OCI-LY3 (cell line): ENCODE data around the gene TNKS2.

Experiments
- EZH2phosphoT487 ChIP-seq: fragments of 200-600 bp; shearing (Covaris generic); IDR thresholded peaks from 2 replicates; pipeline ENCODE4 v1.6.1; 2018; ENCODE audit warnings: antibody characterized with exemption, mixed run types, low read depth
- TF ChIP-seq, protein P1 (sequence below): fragments of 200-600, 300-600 bp; sonication (generic); IDR thresholded peaks from 2 replicates; pipeline ENCODE4 v1.5.1; 2014; ENCODE audit warnings: antibody characterized with exemption, low read length, low read depth

- no peak for TF ChIP-seq EZH2phosphoT487
- TF ChIP-seq, protein P1, sequence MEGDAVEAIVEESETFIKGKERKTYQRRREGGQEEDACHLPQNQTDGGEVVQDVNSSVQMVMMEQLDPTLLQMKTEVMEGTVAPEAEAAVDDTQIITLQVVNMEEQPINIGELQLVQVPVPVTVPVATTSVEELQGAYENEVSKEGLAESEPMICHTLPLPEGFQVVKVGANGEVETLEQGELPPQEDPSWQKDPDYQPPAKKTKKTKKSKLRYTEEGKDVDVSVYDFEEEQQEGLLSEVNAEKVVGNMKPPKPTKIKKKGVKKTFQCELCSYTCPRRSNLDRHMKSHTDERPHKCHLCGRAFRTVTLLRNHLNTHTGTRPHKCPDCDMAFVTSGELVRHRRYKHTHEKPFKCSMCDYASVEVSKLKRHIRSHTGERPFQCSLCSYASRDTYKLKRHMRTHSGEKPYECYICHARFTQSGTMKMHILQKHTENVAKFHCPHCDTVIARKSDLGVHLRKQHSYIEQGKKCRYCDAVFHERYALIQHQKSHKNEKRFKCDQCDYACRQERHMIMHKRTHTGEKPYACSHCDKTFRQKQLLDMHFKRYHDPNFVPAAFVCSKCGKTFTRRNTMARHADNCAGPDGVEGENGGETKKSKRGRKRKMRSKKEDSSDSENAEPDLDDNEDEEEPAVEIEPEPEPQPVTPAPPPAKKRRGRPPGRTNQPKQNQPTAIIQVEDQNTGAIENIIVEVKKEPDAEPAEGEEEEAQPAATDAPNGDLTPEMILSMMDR, result no peak
Measured at GRCh38 chr10:91865562-91866081, 67.4 kb downstream of the TNKS2 start.
